NCI-H1694 treated with DMSO at 0.1 percent for 48 hours (cell line): ENCODE measurements around the gene THSD4.
"Not testable (repeated sequence)": the region's sequence is repeated elsewhere in the genome, so short reads cannot be mapped to it uniquely, and the experiment has no call there.

Experiments
- DNase-seq: peaks from one replicate; lab custom pipeline; 2025; lab: John Stamatoyannopoulos, UW

Gene THSD4

GRCh38 chr15:71431343-71432336 lies 316.4 kb downstream of the THSD4 start:
- no peak for DNase-seq

GRCh38 chr15:71433402-71433801 lies 318.1 kb downstream of the THSD4 start:
- no peak for DNase-seq

- no peak for DNase-seq
Measured at GRCh38 chr15:71434774-71435173, 319.5 kb downstream of the THSD4 start.

GRCh38 chr15:71435552-71435951 lies 320.3 kb downstream of the THSD4 start:
- DNase-seq: no peak

GRCh38 chr15:71436854-71437253 lies 321.6 kb downstream of the THSD4 start:
- DNase-seq: no peak

GRCh38 chr15:71437404-71437803 lies 322.1 kb downstream of the THSD4 start:
- no peak for DNase-seq

- no peak for DNase-seq
Measured at GRCh38 chr15:71437919-71438318, 322.6 kb downstream of the THSD4 start.

- DNase-seq: not testable (repeated sequence)
Measured at GRCh38 chr15:71439478-71439877, 324.2 kb downstream of the THSD4 start.

- DNase-seq: peak; percentile 60
Measured at GRCh38 chr15:71440489-71441110, 325.3 kb downstream of the THSD4 start.

- DNase-seq: peak; percentile 12
Measured at GRCh38 chr15:71443538-71443937, 328.3 kb downstream of the THSD4 start.

- DNase-seq: no peak
Measured at GRCh38 chr15:71444032-71444810, 328.9 kb downstream of the THSD4 start.

GRCh38 chr15:71444866-71445590 lies 329.8 kb downstream of the THSD4 start:
- DNase-seq: no peak

- DNase-seq: no peak
Measured at GRCh38 chr15:71447328-71448250, 332.3 kb downstream of the THSD4 start.

GRCh38 chr15:71448688-71449114 lies 333.4 kb downstream of the THSD4 start:
- DNase-seq: peak; percentile 67

- DNase-seq: no peak
Measured at GRCh38 chr15:71449363-71449762, 334.1 kb downstream of the THSD4 start.

GRCh38 chr15:71449956-71450355 lies 334.7 kb downstream of the THSD4 start:
- DNase-seq: no peak

- DNase-seq: no peak
Measured at GRCh38 chr15:71451130-71451529, 335.9 kb downstream of the THSD4 start.

- DNase-seq: no peak
Measured at GRCh38 chr15:71452893-71453292, 337.6 kb downstream of the THSD4 start.

- DNase-seq: no peak
Measured at GRCh38 chr15:71454462-71454996, 339.3 kb downstream of the THSD4 start.

- no peak for DNase-seq
Measured at GRCh38 chr15:71455107-71455506, 339.8 kb downstream of the THSD4 start.
